Fibroblast of lung (primary cell): Measurements from ENCODE around the gene SMG6.

Source experiments
- EZH2 ChIP-seq: IDR thresholded peaks from 2 replicates; pipeline ENCODE4 v1.5.1; 2012; ENCODE audit warnings: low read length, control low read depth, mild to moderate bottlenecking; ENCODE audit errors: missing control alignments
- TF ChIP-seq, protein P1 (sequence below), 2 donors: IDR thresholded peaks in 1 of 2; conservative IDR thresholded peaks in 1 of 2; 1 replicate in 1 of 2; 2 replicates in 1 of 2; pipeline ENCODE4 v1.5.1; 2011 to 2012; ENCODE audit warnings: low read length in 2 of 2, control low read depth in 1 of 2, inconsistent platforms in 1 of 2, low read depth in 1 of 2, mild to moderate bottlenecking in 1 of 2

DNA sequence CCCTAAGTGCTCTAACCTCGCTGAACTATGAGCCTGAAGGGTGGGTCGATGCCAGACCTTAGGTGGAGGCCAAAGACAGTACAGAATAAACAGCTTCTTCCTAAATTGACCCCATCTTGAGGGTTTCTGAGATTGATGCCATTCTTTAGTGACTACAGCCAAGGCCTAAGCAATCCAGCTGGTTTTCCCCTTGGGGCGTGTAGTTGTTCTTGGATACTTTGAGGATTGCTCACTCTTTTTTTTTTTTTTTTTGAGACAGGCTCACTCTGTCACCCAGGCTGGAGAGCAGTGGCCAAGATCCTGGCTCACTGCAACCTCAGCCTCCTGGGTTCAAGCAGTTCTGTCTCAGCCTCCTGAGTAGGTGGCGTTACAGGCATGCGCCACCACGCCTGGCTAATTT, 259.8 kb downstream of the SMG6 start:
- TF ChIP-seq, protein P1, sequence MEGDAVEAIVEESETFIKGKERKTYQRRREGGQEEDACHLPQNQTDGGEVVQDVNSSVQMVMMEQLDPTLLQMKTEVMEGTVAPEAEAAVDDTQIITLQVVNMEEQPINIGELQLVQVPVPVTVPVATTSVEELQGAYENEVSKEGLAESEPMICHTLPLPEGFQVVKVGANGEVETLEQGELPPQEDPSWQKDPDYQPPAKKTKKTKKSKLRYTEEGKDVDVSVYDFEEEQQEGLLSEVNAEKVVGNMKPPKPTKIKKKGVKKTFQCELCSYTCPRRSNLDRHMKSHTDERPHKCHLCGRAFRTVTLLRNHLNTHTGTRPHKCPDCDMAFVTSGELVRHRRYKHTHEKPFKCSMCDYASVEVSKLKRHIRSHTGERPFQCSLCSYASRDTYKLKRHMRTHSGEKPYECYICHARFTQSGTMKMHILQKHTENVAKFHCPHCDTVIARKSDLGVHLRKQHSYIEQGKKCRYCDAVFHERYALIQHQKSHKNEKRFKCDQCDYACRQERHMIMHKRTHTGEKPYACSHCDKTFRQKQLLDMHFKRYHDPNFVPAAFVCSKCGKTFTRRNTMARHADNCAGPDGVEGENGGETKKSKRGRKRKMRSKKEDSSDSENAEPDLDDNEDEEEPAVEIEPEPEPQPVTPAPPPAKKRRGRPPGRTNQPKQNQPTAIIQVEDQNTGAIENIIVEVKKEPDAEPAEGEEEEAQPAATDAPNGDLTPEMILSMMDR (conservative IDR thresholded peaks at IDR 0.05 in 1 of 2, IDR thresholded peaks at IDR 0.05 in 1 of 2; ENCODE audit: low read depth in 1 of 2, low read length in 2 of 2) = no peak
- TF ChIP-seq EZH2 = no peak
